GM21360 (cell line): ENCODE data around the gene RAB31.
"Not testable (repeated sequence)": the region's sequence is repeated elsewhere in the genome, so short reads cannot be mapped to it uniquely, and the experiment has no call there.

Experiments
- ATAC-seq: cut with Tn5 transposase; IDR thresholded peaks from one replicate; pipeline ENCODE4 v1.9.1; 2021; ENCODE audit warnings: mild to moderate bottlenecking, moderate library complexity; ENCODE audit not compliant: unreplicated experiment

RAB31 gene

DNA sequence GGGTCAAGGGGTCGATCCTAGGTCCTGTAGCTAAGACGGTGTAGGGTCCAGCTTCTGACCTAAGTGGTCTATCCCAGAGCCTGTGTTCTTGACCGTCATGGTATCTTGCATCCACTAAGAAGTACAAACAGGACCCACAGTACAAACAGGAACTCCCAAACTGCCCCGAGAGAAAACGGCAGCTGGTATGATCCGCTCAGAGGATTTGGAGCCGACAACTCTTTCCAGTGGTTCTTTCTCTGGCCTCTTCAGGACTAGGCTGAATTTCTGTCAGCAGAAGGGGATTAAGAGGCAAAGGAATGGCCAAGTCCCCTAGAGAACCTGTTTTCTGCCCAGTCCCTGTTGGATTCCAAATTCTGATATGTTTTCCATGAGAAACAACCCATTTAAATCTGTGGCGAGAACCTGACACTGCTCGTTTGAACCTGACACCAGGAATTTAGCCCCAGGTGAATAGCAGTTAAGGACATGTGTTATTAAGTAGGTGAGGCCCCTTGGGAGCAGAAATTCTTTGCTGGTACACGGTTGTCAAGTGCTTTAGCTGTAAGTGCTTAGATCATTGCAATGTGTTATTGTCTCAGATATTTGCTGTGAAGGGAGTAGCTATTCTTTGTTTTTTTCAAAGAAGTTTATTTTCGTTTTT is 127.1 kb downstream of the RAB31 start:
- ATAC-seq: no peak

DNA sequence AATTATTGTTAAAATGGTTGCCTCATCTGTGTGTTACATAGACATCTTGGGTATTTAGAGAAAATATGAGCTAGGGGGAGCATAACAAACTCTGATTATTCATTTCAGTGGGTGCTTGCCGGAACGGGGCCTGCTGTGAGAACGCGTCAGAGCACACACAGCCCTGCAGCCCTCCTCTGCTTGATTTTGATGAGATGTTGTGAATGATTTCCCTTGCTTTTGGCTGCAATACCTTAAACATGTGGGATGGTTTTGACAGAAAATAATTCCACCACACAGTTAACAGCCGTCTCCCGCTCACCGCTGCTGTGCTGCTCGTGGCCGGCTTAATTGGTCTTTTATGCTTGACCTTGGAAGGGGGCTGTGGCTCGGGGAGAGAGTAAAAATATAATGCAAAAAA is 127.7 kb downstream of the RAB31 start:
- ATAC-seq: no peak

DNA sequence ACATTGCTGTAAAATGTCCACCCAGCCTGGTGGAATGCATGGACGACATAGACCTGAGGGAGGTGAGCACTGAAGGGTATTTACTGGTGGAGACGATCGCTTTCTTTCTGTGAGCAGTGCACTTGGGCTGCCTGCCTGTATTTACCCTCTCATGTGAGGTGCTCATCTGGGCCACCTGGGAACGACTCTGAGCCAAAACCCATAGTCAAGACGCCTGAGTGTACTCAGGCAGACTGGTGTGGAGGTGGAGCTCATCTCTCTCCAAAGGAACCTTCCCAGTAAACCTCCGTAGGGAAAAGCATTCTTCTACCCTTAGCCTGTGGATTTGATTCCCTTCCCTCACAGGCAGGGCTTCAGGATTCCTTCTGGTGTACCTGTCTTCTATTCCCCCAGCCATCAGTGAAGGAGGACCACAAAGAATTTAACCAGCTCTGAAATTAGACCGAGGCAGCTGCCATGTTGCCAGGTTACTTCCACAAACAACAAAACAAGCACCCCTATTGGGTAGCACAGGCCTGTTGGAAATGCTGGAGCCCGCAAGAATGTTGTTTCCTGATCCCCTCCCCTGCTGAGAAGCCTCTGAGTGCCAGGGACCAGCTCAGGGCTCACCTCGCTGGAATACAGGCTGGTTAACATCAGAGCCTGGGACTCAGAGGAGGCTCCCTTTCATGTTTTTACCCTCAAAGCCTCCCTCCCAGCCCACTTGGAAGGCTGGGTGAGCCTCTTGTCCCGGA is 130.2 kb downstream of the RAB31 start:
- no peak for ATAC-seq

DNA sequence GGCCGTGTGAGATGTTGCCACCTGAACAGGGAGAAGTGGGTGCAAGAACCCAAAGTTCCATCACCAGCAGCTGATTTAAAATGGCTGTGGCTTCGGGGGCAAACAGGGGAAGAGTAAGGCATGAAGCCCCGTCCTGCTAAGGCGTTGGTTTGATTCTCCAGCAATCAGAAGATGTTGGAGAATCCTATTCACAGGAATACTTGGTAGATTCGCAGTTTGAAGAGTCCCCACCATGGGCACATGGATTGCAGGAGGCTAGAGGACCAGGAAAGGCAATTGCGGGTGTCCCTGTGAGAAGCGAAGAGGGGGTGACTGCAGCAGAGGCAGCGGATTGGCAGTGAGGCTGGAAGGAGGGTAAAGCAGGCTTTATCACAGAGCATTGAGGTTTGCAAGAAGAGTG is 131.1 kb downstream of the RAB31 start:
- ATAC-seq: no peak

DNA sequence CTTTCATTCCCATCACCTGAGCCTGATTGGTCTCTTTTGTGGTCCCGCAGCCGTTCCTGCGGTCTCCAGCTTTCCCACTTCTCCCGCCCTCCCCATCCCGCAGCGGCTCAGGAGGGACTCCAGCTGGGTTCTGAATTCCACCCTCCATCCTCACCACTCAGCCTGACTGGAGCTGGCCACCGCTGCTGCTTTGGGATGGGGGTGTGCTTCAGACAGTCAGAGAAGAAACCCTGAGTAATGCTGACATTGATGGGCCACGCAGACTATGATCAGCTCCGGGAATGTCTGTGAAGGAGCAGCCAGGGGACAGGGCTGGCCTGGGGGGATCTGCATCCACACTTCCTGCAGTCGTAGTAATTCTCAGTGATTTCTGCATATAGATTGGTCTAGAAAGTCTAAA is 131.8 kb downstream of the RAB31 start:
- no peak for ATAC-seq

DNA sequence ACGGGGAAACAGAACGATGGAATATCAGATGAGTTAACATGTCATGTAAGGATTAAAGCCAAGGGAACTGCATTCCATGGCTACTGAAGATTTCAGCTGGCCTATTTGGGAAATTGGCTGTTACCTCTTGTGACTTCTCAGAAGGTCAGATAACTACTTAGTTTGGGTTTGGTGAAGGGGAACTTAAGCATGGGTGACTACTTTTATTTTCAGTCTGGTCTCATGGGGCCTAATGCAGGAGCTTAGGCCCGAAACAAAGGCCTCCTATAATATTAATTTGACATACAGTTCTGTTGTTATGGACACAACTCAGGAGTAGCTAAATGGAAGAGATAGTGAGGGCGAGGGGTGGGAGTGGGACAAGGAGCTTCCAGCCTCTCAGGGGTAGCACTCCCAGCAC is 133.7 kb downstream of the RAB31 start:
- no peak for ATAC-seq

DNA sequence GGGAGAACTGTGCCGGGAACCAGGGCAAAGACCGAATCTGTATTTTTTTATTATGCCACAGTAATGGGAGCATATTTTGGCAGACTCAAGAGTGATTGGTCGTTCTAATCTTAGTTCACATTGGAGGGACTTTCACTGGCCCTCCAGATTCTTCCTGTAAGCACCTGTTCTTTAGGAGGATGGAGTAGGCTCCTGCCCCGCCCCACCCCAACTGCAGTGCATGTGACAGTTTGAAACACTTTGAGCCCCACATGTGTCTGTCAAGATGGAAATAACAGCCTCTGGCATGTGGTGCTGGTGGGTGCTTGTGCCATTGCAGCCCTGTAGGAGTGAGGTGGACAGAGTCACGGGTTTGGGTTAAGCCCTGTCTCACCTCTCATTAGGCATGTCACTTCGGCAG is 134.3 kb downstream of the RAB31 start:
- no peak for ATAC-seq

DNA sequence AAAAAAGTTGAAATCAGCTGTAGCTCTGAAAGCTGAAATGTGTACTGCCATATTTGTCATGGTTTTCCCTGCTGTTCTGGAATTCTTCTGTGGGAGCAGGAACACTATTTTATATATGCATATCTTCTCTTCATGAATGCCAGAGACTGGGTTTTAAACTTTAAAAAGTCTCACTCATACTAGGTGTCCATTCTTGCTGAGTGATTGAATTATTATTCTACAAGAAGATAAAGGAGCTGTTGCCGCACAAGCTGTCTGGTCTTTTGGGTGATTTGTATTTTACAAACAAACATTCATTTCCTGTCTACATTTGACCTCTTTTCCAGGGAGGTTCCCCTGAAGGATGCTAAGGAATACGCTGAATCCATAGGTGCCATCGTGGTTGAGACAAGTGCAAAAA is 137.2 kb downstream of the RAB31 start:
- ATAC-seq: no peak

DNA sequence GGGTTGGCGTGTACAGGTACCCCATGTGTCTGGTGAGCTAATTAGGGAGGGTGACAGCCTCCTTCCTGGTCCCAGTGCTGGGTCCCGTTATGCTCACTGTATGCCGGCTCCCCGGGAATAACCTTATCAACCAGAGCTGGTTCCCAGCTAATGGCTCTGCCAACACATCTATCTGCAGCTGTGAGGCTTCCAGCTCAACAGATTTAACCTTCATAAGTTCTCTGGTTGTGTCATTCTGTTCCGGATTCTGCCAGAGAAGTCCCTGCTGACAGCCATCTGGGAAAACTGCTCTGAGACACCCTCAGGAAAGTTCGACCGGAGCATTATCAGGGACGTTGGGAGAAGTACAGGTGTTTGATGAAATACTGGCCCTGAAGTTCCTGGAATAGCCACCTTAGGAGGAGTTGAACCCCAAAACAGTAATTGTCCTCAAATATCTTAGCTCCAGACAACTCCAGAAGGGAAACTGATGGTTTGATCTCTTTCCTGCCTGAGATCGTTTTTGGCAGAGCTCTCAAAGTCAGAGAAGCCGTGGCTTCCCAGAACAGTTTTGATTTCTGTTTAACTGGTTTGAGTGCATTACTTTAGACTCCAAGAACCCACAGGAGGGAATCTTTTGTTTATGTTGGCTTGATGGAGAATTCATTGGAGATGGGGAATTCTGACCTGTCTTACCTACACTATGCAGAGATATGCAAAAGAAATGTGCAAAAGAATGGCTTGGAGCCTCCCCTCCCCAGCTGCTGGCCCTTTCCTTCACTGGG is 138.2 kb downstream of the RAB31 start:
- ATAC-seq: no peak

DNA sequence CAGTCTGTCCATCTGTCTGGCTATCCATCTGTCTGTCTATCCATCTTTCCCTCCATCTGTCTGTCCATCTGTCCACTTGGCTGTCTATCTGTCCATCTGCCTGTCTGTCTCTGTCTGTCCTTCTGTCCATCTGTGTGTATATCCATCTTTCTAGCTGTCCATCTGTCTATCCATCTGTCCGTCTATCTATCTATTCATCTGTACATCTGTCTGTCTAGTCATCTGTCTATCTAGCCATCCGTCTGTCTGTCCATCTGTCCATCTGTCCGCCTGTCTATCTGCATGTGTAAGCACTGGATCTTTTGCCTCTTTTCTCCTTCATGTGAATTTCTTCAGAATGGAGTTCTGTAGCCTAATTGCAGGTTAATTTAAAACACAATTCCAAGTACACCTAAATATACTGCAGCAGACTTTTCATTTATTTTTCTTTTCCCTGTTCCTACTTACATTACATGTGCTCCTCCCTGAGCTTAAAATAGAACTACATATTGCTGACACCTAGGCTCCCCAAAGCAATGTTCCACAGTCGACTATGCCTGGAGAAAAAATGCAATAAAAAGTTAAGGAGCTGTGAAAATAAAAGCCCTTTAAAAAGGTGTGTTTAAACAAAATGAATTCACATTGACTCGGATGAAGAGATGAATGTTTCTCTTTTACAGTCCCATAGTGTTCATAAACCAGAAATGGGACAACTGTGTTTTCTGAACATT is 140.2 kb downstream of the RAB31 start:
- no peak for ATAC-seq

DNA sequence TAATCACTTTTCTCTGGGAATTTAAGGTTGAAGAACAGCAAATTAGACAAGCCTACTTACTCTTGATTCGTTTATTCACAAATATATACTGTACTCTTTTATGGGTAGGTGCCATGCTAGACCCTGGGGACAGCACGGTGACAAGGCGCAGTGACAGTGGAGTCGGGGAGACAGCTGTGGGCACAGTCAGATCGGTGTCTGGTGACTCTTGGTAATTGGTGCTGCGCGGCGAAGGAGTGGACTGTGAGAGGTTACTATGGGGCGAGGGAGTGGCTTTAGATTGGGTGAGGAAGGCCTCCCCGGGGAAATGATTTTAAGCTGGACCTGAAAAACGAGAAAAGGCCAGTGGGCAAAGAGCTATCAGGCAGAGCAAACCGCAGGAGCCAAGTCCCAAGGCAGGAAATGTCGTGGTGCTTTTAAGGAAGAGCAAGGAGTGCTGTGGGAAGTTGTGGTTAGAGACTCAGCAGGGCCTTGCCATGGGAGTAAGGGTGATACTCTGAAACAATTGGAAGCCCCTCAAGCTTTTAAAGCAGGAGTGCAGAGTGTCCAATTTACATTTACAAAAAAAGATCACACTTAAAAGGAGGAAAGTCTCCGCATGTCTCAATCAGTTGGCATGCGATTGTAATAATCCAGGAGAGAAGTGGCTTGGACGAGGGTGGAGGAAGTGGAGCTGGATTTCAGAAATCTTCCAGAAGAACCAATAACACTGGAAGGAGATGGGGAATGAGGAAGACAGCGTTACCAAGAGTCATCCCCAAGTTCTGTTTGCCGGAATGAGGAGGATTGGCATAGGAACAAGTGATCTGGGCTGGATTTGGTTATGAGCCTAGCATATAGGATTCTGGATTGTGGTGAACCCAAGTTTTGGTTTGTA is 141.5 kb downstream of the RAB31 start:
- no peak for ATAC-seq

DNA sequence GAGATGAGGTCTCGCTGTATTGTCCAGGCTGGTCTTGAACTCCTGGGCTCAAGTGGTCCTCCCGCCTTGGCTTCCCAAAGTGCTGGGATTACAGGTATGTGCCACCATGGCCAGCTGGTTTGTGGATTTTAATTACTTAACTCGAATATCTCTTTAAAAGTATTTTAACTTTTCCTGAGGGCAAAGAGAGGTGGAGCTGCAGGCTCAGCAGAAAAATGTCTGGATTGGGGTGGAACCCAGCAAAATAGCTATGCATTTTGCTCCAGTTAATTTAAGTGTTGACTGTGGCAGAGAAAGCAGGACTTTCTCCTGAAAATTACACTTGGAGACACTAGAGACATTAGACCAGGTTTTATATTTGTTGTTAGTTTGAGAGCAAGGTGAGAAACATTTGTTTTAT is 142.2 kb downstream of the RAB31 start:
- no peak for ATAC-seq

DNA sequence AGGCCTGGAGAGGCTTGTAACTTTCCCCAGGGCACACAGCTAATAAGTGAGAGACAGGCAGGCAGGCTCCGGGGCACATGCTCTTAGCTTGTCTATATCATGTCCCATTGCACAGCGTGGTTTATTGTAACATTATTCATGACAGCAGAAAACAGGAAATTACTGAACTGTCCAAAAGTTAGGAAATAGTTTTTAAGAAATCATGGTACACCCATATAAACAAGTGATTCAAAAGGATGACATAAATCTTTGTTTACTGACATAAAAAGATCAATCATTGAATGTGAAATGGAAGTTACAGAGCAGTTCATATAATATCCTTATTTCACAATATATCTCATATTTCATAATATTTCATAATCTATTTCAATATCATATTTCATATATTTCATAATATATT is 143.4 kb downstream of the RAB31 start:
- ATAC-seq: no peak

DNA sequence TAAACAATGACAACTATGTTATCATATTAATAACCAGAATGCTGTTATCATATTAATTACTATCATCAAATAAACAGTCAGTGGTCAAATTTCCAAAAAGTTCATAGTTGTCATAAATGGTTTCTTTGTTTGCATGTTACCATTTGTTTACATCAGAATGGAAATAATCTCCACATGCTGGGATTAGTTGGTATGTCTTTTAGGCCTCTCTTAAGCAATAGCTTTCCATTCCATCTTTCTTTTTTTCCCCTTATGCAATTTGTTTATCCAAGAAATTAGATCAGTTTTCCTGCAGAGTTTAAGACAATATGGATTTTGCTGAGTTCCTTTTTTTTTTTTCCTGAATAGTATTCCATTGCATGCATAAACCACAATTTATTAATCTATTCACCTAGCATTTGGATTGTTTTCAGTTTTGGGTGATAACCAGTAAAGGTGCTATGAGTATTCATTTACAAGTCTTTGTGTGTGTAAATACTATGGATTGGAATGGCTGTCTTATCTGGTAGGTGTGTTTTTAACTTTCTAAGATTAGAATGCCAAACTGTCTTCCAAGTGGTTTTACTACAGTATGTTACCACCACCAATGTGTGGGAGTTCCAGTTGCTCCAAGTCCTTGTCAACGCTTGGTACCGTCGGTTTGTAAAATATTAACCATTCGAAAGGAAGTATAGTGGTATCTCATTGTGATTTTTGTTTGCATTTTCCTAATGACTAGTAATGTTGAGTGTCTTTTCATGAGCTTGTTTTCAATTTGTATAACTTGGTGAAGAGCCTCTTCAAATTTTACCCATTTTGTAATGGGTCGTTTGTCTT is 144.4 kb downstream of the RAB31 start:
- ATAC-seq: no peak

DNA sequence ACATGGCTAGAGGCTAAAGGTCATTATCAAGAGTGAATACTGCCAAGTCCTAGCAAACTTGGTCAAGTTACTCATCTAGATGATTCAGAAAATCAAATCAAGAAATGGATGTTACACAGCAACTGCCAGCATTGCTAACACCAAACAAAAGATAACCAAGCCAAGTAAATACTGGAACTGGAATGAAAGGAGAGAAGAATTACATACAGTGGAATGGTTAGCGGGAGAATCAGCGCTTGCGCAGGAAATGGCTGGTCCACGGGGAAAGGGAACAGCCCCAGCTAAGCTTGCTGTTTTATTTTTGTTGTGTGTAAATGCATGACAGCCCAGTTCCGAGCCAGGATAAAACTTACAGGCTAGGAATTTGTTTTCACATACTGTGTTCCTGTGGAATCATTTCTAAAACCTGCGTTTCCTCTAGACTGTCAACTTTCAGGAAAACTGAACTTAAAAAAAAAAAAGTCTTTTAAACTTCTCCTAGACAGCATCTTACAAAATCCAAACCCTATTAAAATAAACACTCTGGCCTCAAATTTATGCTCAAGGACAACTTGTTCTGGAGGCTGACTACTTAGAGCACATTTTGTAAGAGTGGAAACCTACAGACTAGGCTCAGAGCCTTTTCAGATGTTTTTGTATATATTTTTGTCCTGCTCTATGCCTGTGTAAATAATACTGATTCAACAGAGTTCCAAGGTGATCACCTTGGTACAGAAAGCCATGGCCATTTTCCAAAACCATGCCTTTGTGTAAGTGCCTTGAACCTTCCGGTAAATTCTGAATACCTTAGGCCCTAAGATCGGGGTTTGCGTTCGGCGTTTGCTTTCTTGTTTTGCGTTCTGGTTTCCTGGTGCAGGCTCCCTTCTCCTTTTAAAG is 146.9 kb downstream of the RAB31 start:
- no peak for ATAC-seq

DNA sequence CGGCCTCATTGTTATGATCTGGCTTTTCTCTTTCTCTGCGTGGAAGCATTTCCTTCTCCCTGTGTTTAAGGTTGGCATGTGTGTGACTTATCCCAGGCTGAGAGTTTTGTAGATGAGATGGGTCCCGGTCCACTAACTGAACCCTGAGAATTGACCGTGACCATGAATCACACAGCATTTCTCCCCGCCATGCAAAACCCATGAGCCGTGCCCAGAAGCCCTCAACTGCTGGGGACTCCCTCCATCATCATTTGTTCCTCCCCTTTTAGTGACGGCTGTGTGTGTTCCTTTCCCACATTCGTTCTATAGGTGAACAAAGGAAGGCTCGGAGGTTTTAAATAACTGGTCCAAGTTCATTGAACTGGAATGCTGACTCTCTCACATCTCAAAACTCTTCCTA is 147.6 kb downstream of the RAB31 start:
- no peak for ATAC-seq

DNA sequence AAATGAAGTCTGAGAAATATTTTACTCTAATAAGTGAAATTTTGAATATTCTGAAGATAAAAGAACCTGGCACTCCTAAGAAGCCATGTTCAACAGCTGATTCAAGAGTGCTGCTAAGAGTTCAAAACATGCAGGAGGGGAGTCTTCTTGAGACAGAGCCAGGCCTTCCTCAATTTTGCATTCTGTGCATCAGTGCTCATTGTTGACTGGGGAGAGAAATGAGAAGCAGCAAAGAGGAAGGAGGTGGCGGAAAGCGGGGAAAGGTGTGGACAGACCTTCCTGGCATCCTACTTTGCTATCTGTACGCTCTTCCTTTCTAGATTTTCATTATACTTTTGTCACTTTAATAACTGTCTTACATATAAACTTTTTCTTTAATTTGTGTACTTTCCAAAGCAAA is 148.0 kb downstream of the RAB31 start:
- ATAC-seq: no peak

DNA sequence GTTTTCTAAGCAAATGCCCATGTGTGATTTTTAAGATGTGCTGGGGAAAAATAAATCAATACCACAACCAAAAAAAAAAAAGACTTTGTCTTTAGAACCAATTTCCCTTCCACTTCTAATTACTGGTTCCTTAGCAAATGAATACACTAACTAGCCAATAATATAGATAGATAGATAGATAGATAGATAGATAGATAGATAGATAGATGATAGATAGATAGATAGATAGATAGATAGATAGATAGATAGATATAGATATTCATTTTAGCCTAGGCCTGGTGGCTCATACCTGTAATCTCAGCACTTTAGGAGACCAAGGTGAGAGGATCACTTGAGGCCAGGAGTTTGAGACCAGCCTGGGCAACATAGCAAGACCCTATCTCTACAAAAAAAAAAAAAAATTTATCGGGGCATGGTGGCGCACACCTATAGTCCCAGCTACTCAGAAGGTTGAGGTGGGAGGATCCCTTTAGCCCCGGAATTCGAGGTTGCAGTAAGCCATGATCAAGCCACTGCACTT is 149.4 kb downstream of the RAB31 start:
- not testable (repeated sequence) for ATAC-seq
